Hepatocyte (in vitro differentiated cells): ENCODE results near the gene MYL9.

ENCODE experiments used
- CTCF ChIP-seq: fragments of 200-600 bp; sonication (generic); IDR thresholded peaks from 2 replicates; pipeline ENCODE4 v1.5.1; 2016; ENCODE audit warnings: antibody characterized with exemption, mild to moderate bottlenecking; ENCODE audit not compliant: poor library complexity
- EZH2 ChIP-seq: fragments of 200-600 bp; sonication (generic); IDR thresholded peaks from 2 replicates; pipeline ENCODE4 v1.6.1; 2016; ENCODE audit warnings: antibody characterized with exemption, mild to moderate bottlenecking, borderline replicate concordance
- EZH2phosphoT487 ChIP-seq: fragments of 200-600 bp; sonication (generic); IDR thresholded peaks from one replicate; pipeline ENCODE4 v1.6.1; 2018; ENCODE audit warnings: antibody characterized with exemption, mild to moderate bottlenecking, low read depth, moderate library complexity; ENCODE audit not compliant: unreplicated experiment, severe bottlenecking

GRCh38 chr20:36523341-36523740 is 18.0 kb upstream of the MYL9 start:
- no peak for TF ChIP-seq EZH2
- no peak for TF ChIP-seq CTCF
- no peak for TF ChIP-seq EZH2phosphoT487
